HepG2 (cell line): ENCODE data around the gene ANTXR1. TPM values are rescaled to one million over a fixed set of nuclear protein-coding genes. Genes with fewer than 3 reads are reported as not detected.
A peak's percentile ranks its signal among the peaks of the same experiment; 100 is the strongest.

Experiments
- DMTF1 ChIP-seq: sonication (generic); formaldehyde crosslinking; IDR thresholded peaks from 2 replicates; pipeline ENCODE4 v1.4.0; 2020; ENCODE audit warnings: mild to moderate bottlenecking, missing genetic modification reagents
- GMEB2 ChIP-seq: IDR thresholded peaks from 2 replicates; pipeline ENCODE4 v1.6.1; 2016; ENCODE audit warnings: missing biosample characterization, missing genetic modification reagents, low read depth
- NFE2L2 ChIP-seq: fragments of 150-350 bp; IDR thresholded peaks from 2 replicates; pipeline ENCODE4 v1.6.1; 2014; ENCODE audit warnings: low read length
- SAFB2 ChIP-seq: sonication (generic); formaldehyde crosslinking; IDR thresholded peaks from 2 replicates; pipeline ENCODE4 v1.5.1; 2020; ENCODE audit warnings: missing genetic modification reagents, low read depth, mild to moderate bottlenecking, borderline replicate concordance
- SNAI1 ChIP-seq: sonication (generic); formaldehyde crosslinking; IDR thresholded peaks from 2 replicates; pipeline ENCODE4 v1.5.0; 2020; ENCODE audit warnings: mild to moderate bottlenecking, missing genetic modification reagents, borderline replicate concordance
- SNAPC5 ChIP-seq: sonication (generic); formaldehyde crosslinking; IDR thresholded peaks from 2 replicates; pipeline ENCODE4 v1.8.1; 2023; ENCODE audit warnings: mild to moderate bottlenecking, missing genetic modification reagents, borderline replicate concordance
- TCF7L2 ChIP-seq: IDR thresholded peaks from 2 replicates; pipeline ENCODE4 v1.6.1; 2011; ENCODE audit warnings: mild to moderate bottlenecking, low read depth, low read length, moderate library complexity
- TFE3 ChIP-seq: IDR thresholded peaks from 2 replicates; pipeline ENCODE4 v1.6.1; 2016
- ZBTB34 ChIP-seq: sonication (generic); formaldehyde crosslinking; IDR thresholded peaks from 2 replicates; pipeline ENCODE4 v1.8.0; 2022; ENCODE audit warnings: mild to moderate bottlenecking, missing genetic modification reagents
- ZMYM4 ChIP-seq: sonication (generic); formaldehyde crosslinking; IDR thresholded peaks from 2 replicates; pipeline ENCODE4 v1.8.1; 2023; ENCODE audit warnings: mild to moderate bottlenecking, missing genetic modification reagents
- ZNF430 ChIP-seq: sonication (generic); formaldehyde crosslinking; IDR thresholded peaks from 2 replicates; pipeline ENCODE4 v1.9.0; 2021; ENCODE audit warnings: mild to moderate bottlenecking, missing genetic modification reagents
- ZNF556 ChIP-seq: sonication (generic); formaldehyde crosslinking; IDR thresholded peaks from 2 replicates; pipeline ENCODE4 v1.4.0; 2020; ENCODE audit warnings: mild to moderate bottlenecking, missing genetic modification reagents, borderline replicate concordance
- ZNF615 ChIP-seq: sonication (generic); formaldehyde crosslinking; IDR thresholded peaks from 2 replicates; pipeline ENCODE4 v1.5.0; 2020; ENCODE audit warnings: mild to moderate bottlenecking, missing genetic modification reagents, borderline replicate concordance
- ZNF788 ChIP-seq: sonication (generic); formaldehyde crosslinking; IDR thresholded peaks from 2 replicates; pipeline ENCODE4 v1.5.0; 2020; ENCODE audit warnings: mild to moderate bottlenecking, missing genetic modification reagents, borderline replicate concordance
- polyA plus RNA-seq, 8 experiments: library from polyadenylated mRNA; depleted of rRNA in 3 of 8; stranded (reverse) in 7 of 8; unstranded in 1 of 8; fragments of >200 nt; fragmentation: Illumina TruSeq in 4 of 8; extraction: Trizol in 4 of 8; gene quantifications; 2 replicates each; pipeline versions ENCODE4 v1.2.1 to v1.2.3, GENCODE V29; 2011 to 2016; ENCODE audit warnings: low read depth in 4 of 8, missing spikeins in 1 of 8, mixed read lengths in 1 of 8; ENCODE audit not compliant: insufficient read depth in 1 of 8
- total RNA-seq, 5 experiments: library from RNA; depleted of rRNA; stranded (reverse); fragments of >200 nt; fragmentation: Illumina TruSeq; extraction: Trizol; gene quantifications; 2 replicates each; pipeline ENCODE4 v1.2.3, GENCODE V29; 2016; ENCODE audit warnings: low read depth in 1 of 5
- TF ChIP-seq, protein P1 (sequence below): sonication (generic); formaldehyde crosslinking; IDR thresholded peaks from 2 replicates; pipeline ENCODE4 v1.4.0; 2020; ENCODE audit warnings: mild to moderate bottlenecking, missing genetic modification reagents
- TF ChIP-seq, protein P2 (sequence below): sonication (generic); formaldehyde crosslinking; IDR thresholded peaks from 2 replicates; pipeline ENCODE4 v1.5.0; 2020; ENCODE audit warnings: missing genetic modification reagents
- TF ChIP-seq, protein P3 (sequence below): sonication (generic); formaldehyde crosslinking; IDR thresholded peaks from 2 replicates; pipeline ENCODE4 v1.5.1; 2020; ENCODE audit warnings: mild to moderate bottlenecking, missing genetic modification reagents, borderline replicate concordance

The ANTXR1 gene
- total and polyA plus RNA-seq, 2 of the 13 experiments (the other 11 are each of a cell fraction or from before 2014, with no cell fraction given) = 4.5 to 12.7 TPM

- TF ChIP-seq ZBTB34 (no peak; the same call in 1 of the 2 replicates), GMEB2 (CRISPR knock-in tag) (no peak), NFE2L2 (no peak), SNAI1 (no peak), DMTF1 (CRISPR knock-in tag) (no peak), SAFB2 (CRISPR knock-in tag) (no peak), SNAPC5 (CRISPR knock-in tag) (no peak), ZNF430 (no peak), ZNF556 (CRISPR knock-in tag) (no peak), TFE3 (CRISPR knock-in tag) (no peak), ZMYM4 (CRISPR knock-in tag) (peak; percentile 59), ZNF615 (CRISPR knock-in tag) (no peak), TCF7L2 (no peak), ZNF788 (CRISPR knock-in tag) (no peak)
- TF ChIP-seq, protein P1, sequence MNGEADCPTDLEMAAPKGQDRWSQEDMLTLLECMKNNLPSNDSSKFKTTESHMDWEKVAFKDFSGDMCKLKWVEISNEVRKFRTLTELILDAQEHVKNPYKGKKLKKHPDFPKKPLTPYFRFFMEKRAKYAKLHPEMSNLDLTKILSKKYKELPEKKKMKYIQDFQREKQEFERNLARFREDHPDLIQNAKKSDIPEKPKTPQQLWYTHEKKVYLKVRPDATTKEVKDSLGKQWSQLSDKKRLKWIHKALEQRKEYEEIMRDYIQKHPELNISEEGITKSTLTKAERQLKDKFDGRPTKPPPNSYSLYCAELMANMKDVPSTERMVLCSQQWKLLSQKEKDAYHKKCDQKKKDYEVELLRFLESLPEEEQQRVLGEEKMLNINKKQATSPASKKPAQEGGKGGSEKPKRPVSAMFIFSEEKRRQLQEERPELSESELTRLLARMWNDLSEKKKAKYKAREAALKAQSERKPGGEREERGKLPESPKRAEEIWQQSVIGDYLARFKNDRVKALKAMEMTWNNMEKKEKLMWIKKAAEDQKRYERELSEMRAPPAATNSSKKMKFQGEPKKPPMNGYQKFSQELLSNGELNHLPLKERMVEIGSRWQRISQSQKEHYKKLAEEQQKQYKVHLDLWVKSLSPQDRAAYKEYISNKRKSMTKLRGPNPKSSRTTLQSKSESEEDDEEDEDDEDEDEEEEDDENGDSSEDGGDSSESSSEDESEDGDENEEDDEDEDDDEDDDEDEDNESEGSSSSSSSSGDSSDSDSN = no peak
- TF ChIP-seq, protein P2, sequence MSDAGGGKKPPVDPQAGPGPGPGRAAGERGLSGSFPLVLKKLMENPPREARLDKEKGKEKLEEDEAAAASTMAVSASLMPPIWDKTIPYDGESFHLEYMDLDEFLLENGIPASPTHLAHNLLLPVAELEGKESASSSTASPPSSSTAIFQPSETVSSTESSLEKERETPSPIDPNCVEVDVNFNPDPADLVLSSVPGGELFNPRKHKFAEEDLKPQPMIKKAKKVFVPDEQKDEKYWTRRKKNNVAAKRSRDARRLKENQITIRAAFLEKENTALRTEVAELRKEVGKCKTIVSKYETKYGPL = no peak
- TF ChIP-seq, protein P3, sequence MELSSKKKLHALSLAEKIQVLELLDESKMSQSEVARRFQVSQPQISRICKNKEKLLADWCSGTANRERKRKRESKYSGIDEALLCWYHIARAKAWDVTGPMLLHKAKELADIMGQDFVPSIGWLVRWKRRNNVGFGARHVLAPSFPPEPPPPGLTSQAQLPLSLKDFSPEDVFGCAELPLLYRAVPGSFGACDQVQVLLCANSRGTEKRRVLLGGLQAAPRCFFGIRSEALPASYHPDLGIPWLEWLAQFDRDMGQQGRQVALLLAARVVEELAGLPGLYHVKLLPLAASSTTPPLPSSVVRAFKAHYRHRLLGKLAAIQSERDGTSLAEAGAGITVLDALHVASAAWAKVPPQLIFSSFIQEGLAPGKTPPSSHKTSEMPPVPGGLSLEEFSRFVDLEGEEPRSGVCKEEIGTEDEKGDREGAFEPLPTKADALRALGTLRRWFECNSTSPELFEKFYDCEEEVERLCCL (CRISPR knock-in tag) = no peak
Observed at GRCh38 chr2:69062307-69062962, 49.5 kb downstream of the ANTXR1 start (continued).
